Keratinocyte (primary cell): ENCODE results near the gene KLHL6. TPM values are rescaled to one million over a fixed set of nuclear protein-coding genes. Genes with fewer than 3 reads are reported as not detected.

Experiments used
- DNase-seq: peaks from one replicate; pipeline ENCODE4 v3.0.0-alpha.2; 2011; ENCODE audit warnings: low read depth, missing footprints, low spot score
- FAIRE-seq: peaks from 2 replicates; lab custom pipeline; 2011; peaks lifted over from hg19 to GRCh38; lab: Jason Lieb, UNC
- H2AFZ ChIP-seq: 2 replicates; pipeline ENCODE4 v1.6.0; 2012; ENCODE audit warnings: low read length, control low read depth, inconsistent platforms; ENCODE audit not compliant: control insufficient read depth
- H3K27ac ChIP-seq: 2 replicates; pipeline ENCODE4 v1.5.1; 2011; ENCODE audit warnings: low read length; ENCODE audit not compliant: control insufficient read depth, insufficient read depth
- H3K27me3 ChIP-seq: 3 replicates; pipeline ENCODE4 v1.6.0; 2011; ENCODE audit warnings: low read length; ENCODE audit not compliant: control insufficient read depth, insufficient read depth; ENCODE audit errors: extremely low read depth
- H3K36me3 ChIP-seq, 2 experiments: 2 replicates in 1 of 2; 3 replicates in 1 of 2; pipeline ENCODE4 v1.5.1; 2011; ENCODE audit warnings: low read length in 2 of 2, mild to moderate bottlenecking in 1 of 2; ENCODE audit not compliant: control insufficient read depth in 2 of 2, insufficient read depth in 2 of 2; ENCODE audit errors: extremely low read depth in 1 of 2
- H3K4me1 ChIP-seq: 3 replicates; pipeline ENCODE4 v1.5.1; 2011; ENCODE audit warnings: low read length; ENCODE audit not compliant: control insufficient read depth, insufficient read depth; ENCODE audit errors: extremely low read depth
- H3K4me2 ChIP-seq: 3 replicates; pipeline ENCODE4 v1.6.0; 2011; ENCODE audit warnings: low read depth, low read length; ENCODE audit not compliant: control insufficient read depth, insufficient read depth; ENCODE audit errors: extremely low read depth
- H3K4me3 ChIP-seq, 3 experiments: fragments of 200-600 bp in 1 of 3; sonication (generic) in 1 of 3; 2 replicates in 2 of 3; 3 replicates in 1 of 3; pipeline ENCODE4 v1.5.1; 2011 to 2016; ENCODE audit warnings: low read length in 3 of 3, mild to moderate bottlenecking in 3 of 3, control low read depth in 2 of 3, inconsistent platforms in 1 of 3, low read depth in 1 of 3, mixed read lengths in 1 of 3, mixed run types in 1 of 3, moderate library complexity in 1 of 3; ENCODE audit not compliant: control insufficient read depth in 2 of 3, insufficient read depth in 2 of 3; ENCODE audit errors: extremely low read depth in 1 of 3
- H3K79me2 ChIP-seq: 2 replicates; pipeline ENCODE4 v1.6.0; 2012; ENCODE audit warnings: low read length; ENCODE audit not compliant: control insufficient read depth, insufficient read depth
- H3K9ac ChIP-seq: 3 replicates; pipeline ENCODE4 v1.6.0; 2011; ENCODE audit warnings: low read length; ENCODE audit not compliant: control insufficient read depth, insufficient read depth; ENCODE audit errors: extremely low read depth
- H3K9me1 ChIP-seq: 3 replicates; pipeline ENCODE4 v1.6.0; 2011; ENCODE audit warnings: low read length; ENCODE audit not compliant: control insufficient read depth, insufficient read depth; ENCODE audit errors: extremely low read depth
- H3K9me3 ChIP-seq: 2 replicates; pipeline ENCODE4 v1.5.1; 2012; ENCODE audit warnings: low read depth, low read length; ENCODE audit not compliant: control insufficient read depth
- H4K20me1 ChIP-seq: 3 replicates; pipeline ENCODE4 v1.6.0; 2011; ENCODE audit warnings: low read length; ENCODE audit not compliant: control insufficient read depth, insufficient read depth; ENCODE audit errors: extremely low read depth
- EZH2 ChIP-seq: IDR thresholded peaks from one replicate; pipeline ENCODE4 v1.6.1; 2012; ENCODE audit warnings: inconsistent platforms, mild to moderate bottlenecking, low read length, moderate library complexity
- dilution Hi-C: fragments of 300-500 bp; cut with MboI; formaldehyde crosslinking; loops from one replicate; pipeline ENCODE4 v1.7.0; 2020; ENCODE audit warnings: low sequenced_read_pairs; ENCODE audit not compliant: extremely low pct_ligation_motif_present
- polyA plus RNA-seq, 5 experiments: library from polyadenylated mRNA; depleted of rRNA in 3 of 5; stranded (reverse) in 3 of 5; stranded (forward) in 1 of 5; unstranded in 1 of 5; fragments of >200 nt; gene quantifications; 1 replicate in 1 of 5; 2 replicates in 3 of 5; 3 replicates in 1 of 5; pipeline versions ENCODE4 v1.2.1 to v1.2.3, GENCODE V29; 2011 to 2012; ENCODE audit warnings: missing spikeins in 2 of 5, low read depth in 1 of 5, low replicate concordance in 1 of 5
- TF ChIP-seq, protein P1 (sequence below), 3 experiments: IDR thresholded peaks in 1 of 3; conservative IDR thresholded peaks in 1 of 3; optimal IDR thresholded peaks in 1 of 3; 2 replicates in 2 of 3; 3 replicates in 1 of 3; pipeline versions ENCODE3 to v1.5.1; 2011; ENCODE audit warnings: low read length in 3 of 3, mild to moderate bottlenecking in 3 of 3, moderate library complexity in 2 of 3, control low read depth in 1 of 3, inconsistent platforms in 1 of 3; ENCODE audit not compliant: insufficient read depth in 2 of 3; ENCODE audit errors: extremely low read depth in 1 of 3

The KLHL6 gene
- polyA plus RNA-seq, 1 donor (not counting 4 experiments of a cell fraction or from before 2014, with no cell fraction given), result 0.10 TPM

DNA sequence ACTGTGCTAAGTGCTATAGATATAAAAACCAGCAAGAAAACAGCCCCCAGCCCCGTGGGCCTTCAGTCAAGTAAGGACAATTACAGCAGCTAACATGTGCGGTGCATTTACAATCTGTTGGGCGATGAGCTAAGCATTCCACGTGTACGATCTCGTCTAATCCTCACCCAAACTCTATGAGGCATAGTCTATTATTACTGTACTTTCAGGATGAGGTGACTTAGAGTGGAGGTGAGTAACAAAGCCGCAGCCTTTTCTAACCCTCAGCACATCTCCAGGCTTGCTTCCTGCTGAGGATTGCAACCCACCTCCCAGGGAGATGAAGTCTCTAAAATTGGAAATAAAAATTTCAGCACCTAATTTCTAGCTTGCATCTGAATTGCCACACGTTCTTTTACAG lies 73.9 kb downstream of the KLHL6 start:
- peak overlapping the region; percentile 57 for H3K4me2 ChIP-seq
- dilution Hi-C loops, result no loop called here
- TF ChIP-seq, protein P1, sequence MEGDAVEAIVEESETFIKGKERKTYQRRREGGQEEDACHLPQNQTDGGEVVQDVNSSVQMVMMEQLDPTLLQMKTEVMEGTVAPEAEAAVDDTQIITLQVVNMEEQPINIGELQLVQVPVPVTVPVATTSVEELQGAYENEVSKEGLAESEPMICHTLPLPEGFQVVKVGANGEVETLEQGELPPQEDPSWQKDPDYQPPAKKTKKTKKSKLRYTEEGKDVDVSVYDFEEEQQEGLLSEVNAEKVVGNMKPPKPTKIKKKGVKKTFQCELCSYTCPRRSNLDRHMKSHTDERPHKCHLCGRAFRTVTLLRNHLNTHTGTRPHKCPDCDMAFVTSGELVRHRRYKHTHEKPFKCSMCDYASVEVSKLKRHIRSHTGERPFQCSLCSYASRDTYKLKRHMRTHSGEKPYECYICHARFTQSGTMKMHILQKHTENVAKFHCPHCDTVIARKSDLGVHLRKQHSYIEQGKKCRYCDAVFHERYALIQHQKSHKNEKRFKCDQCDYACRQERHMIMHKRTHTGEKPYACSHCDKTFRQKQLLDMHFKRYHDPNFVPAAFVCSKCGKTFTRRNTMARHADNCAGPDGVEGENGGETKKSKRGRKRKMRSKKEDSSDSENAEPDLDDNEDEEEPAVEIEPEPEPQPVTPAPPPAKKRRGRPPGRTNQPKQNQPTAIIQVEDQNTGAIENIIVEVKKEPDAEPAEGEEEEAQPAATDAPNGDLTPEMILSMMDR (optimal IDR thresholded peaks at IDR 0.05 in 1 of 3, IDR thresholded peaks at IDR 0.05 in 1 of 3, conservative IDR thresholded peaks at IDR 0.05 in 1 of 3; ENCODE audit: extremely low read depth in 1 of 3, insufficient read depth in 2 of 3, low read length in 3 of 3), result no peak
- no peak for TF ChIP-seq EZH2
- no peak overlapping the region for H2AFZ ChIP-seq
- H3K9ac ChIP-seq, result peak overlapping the region; percentile 54
- no peaks in the 10 kb centered on the region for H3K79me2 ChIP-seq
- no peaks in the 10 kb centered on the region for H3K9me1 ChIP-seq
- H3K9me3 ChIP-seq, result no peaks in the 10 kb centered on the region
- H3K4me1 ChIP-seq, result peaks cover 33% of the 10 kb centered on the region
- DNase-seq, result no peak
- no peaks in the 10 kb centered on the region for H3K36me3 ChIP-seq
- no peaks in the 10 kb centered on the region for H4K20me1 ChIP-seq
- peak overlapping the region; percentile 90 for H3K27ac ChIP-seq
- no peaks in the 10 kb centered on the region for H3K27me3 ChIP-seq
- FAIRE-seq, result peak; percentile 98
- no peak overlapping the region for H3K4me3 ChIP-seq

DNA sequence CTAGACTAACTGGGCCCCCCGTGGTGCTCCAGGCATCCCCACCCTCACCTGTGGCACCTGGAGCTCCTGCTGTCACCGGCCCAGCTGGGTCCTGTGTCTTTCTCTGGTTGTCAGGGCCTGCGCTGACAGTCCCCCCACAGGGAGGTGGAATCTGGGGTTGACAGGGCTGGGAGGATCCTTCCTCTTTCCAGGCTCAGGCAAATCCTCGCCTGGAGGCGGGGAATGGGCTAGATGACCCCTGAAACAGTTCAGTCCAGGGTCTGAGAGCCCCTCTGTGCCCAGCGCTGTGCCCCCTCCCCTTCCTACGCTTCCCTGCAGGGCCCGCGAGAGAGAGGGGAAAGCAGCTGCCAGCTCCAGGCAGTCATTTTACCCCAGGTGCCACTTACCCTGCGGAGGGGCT lies 77.0 kb downstream of the KLHL6 start:
- FAIRE-seq (no peak), DNase-seq (no peak)
- Histone ChIP-seq H3K79me2 (no peaks in the 10 kb centered on the region), H3K4me1 (peaks cover 33% of the 10 kb centered on the region), H3K9me1 (no peaks in the 10 kb centered on the region), H3K27ac (no peak overlapping the region), H3K9ac (no peak overlapping the region), H3K9me3 (no peaks in the 10 kb centered on the region), H3K27me3 (no peaks in the 10 kb centered on the region), H3K4me3 (no peak overlapping the region), H3K4me2 (peak overlapping the region; percentile 35), H3K36me3 (no peaks in the 10 kb centered on the region), H2AFZ (no peak overlapping the region), H4K20me1 (no peaks in the 10 kb centered on the region)
- dilution Hi-C loops, result no loop called here
- no peak for TF ChIP-seq EZH2
- TF ChIP-seq, protein P1 (optimal IDR thresholded peaks at IDR 0.05 in 1 of 3, IDR thresholded peaks at IDR 0.05 in 1 of 3, conservative IDR thresholded peaks at IDR 0.05 in 1 of 3; ENCODE audit: extremely low read depth in 1 of 3, insufficient read depth in 2 of 3, low read length in 3 of 3), result no peak
